GM12872 (cell line): Measurements from ENCODE around the gene SH3PXD2A.

ENCODE experiments used
- CTCF ChIP-seq: IDR thresholded peaks from 3 replicates; pipeline ENCODE4 v1.5.1; 2011; ENCODE audit warnings: low read depth, mild to moderate bottlenecking, low read length, moderate library complexity; ENCODE audit not compliant: insufficient read depth

The SH3PXD2A gene

GRCh38 chr10:103717341-103718246 lies 137.8 kb downstream of the SH3PXD2A start:
- no peak for TF ChIP-seq CTCF

GRCh38 chr10:103716206-103717160 lies 138.9 kb downstream of the SH3PXD2A start:
- no peak for TF ChIP-seq CTCF

- TF ChIP-seq CTCF, result no peak
Observed at GRCh38 chr10:103715430-103715829, 139.9 kb downstream of the SH3PXD2A start.

- no peak for TF ChIP-seq CTCF
Observed at GRCh38 chr10:103714232-103714891, 141.0 kb downstream of the SH3PXD2A start.

GRCh38 chr10:103713676-103714075 lies 141.7 kb downstream of the SH3PXD2A start:
- no peak for TF ChIP-seq CTCF

- TF ChIP-seq CTCF, result peak; percentile 91
Observed at GRCh38 chr10:103712898-103713498, 142.4 kb downstream of the SH3PXD2A start.
